Hepatocyte (in vitro differentiated cells): Measurements from ENCODE around the gene PNMA6E.

Experiments used
- CTCF ChIP-seq: fragments of 200-600 bp; sonication (generic); IDR thresholded peaks from 2 replicates; pipeline ENCODE4 v1.5.1; 2016; ENCODE audit warnings: antibody characterized with exemption, mild to moderate bottlenecking; ENCODE audit not compliant: poor library complexity
- EZH2 ChIP-seq: fragments of 200-600 bp; sonication (generic); IDR thresholded peaks from 2 replicates; pipeline ENCODE4 v1.6.1; 2016; ENCODE audit warnings: antibody characterized with exemption, mild to moderate bottlenecking, borderline replicate concordance
- EZH2phosphoT487 ChIP-seq: fragments of 200-600 bp; sonication (generic); IDR thresholded peaks from one replicate; pipeline ENCODE4 v1.6.1; 2018; ENCODE audit warnings: antibody characterized with exemption, mild to moderate bottlenecking, low read depth, moderate library complexity; ENCODE audit not compliant: unreplicated experiment, severe bottlenecking

DNA sequence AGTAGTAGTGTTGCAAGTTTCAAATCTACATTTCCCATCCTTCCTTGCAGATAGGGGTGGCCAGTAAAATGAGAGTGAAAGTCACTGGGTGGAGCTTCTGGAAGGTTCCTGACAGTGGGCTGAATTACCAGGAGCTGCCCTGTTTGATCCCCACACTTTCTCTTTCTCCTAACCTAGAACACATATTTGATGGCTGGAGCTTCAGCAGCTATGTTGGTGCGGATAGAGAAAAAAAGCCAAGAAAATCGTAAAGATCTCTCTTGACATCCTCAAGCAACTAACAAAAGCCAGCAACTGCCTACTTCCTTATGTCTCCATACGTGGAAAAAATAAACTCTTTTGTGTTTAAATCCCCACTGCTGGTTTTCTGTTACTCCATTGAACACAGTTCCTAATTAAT, 35.0 kb downstream of the PNMA6E start:
- TF ChIP-seq CTCF, result no peak
- no peak for TF ChIP-seq EZH2
- TF ChIP-seq EZH2phosphoT487, result no peak
